Measurements from ENCODE around the gene MAPK4. TPM values are rescaled to one million over a fixed set of nuclear protein-coding genes. Genes with fewer than 3 reads are reported as not detected.
"Not testable (repeated sequence)": the region's sequence is repeated elsewhere in the genome, so short reads cannot be mapped to it uniquely, and the experiment has no call there.

MAPK4 gene
- polyA plus RNA-seq, 12 donors = 3.6 to 13.7 (median 8.6) TPM; not detected in 1

DNA sequence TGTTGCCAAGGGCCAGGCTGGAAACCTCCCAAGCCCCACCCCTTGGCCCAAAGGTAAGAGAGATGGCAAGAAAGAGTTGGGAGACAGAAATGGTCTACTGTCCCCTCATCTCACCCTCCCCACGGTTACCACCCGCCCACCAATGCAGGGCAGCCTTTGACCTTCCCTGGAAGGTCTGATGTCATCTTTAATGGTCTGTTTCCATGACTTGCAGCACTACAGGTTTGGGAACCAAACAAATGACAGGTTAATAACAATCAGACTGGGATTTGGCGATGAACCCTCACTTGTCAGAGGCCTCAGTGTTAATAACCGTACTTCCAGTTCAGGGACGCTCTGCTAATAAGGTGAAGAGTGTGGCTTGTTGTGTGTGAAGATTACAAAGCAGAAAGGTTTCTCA lies 189.5 kb downstream of the MAPK4 start:
- no peak for DNase-seq

DNA sequence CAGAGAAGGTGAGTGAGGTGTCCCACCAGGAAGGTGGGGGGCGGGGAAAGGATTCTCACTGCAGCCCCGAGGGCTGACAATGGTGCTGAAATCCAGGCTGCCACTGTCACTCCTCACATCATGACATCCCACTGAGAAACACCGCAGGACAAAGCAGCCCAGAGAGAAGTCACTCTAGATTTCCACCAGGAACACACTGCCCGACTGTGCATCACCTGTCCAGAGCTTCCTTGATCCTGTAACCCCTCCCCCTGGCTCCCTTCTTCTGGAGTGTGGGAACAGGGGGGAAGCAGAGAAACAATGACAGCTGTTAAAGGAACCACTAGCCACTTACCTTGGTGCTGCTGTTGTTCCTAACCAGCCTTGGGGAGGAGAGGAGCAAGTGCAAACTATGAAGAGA lies 190.1 kb downstream of the MAPK4 start:
- no peak for DNase-seq

DNA sequence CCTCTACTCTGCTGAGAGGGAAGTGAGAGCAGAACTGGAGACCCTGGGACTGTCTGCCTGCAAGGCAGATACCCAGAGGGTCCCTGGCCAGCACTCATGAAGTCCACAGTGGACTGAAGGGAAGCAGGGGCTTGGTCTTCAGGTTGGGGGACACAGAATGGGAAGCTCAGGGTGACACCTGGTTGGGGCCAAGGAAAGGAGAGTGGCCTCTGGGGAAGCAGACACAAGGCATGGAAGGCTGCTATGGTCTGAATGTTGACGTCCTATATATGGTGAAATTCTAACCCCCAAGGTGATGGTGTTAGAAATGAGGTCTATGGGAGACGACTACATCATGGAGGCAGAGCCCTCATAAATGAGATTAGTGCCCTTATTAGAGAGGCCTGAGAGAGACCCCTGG lies 190.7 kb downstream of the MAPK4 start:
- DNase-seq = no peak

DNA sequence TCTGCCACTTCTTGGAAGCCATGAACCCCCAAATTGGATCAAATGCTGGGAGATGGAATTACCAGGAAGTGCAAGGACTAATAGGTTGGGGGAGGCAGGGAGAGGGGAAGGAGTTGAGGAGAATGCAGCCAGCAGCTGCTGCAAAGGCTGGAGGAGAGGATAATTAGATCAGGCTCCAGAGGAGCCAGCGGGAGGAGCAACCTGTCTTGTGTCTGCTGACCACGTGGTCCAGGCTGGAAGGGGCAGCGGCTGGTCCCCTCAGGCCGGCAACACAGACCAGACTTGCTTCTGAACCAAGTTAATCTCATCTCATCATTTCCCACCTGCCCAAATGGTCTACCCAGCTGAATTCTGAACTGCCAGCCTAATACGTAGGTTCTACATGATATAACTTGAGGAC lies 191.6 kb downstream of the MAPK4 start:
- DNase-seq = no peak

DNA sequence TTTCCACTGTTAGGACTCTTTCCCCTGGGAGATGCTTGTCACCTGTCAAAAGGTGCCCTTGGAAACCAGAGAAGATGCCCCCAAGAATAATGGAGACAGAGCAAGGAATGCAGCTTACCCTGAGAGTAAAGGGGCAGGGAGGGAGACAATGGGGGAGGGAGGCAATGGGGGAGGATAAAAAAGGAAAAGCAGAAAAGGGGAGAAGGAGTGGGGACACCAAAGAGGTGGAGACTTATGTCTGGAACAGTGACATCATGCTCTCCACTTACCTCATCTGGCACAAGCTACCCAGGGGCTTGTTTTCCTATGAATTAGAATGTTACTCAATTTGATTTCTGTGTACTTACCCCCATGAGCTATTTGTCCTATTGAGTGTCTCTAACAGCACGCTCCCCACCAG lies 192.1 kb downstream of the MAPK4 start:
- DNase-seq = no peak

DNA sequence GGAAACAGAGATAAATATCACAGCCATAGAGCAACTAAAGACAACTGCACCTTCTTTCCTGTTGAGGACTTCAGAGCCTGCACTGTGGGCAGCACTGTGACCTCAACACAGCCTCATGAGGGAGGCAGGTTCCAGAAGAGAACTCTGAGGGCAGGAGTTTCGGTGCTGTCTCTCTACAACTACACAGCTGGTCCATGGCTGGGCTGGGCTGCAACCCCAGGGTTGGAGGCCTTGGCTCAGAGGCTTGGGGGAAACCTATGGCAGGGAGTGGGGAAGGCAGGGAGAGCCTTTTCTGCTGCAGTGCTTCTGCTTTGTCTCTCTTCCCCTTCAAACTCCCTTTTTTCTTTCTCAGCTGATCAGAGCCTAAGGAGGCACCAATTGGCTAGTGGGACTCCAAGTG lies 193.4 kb downstream of the MAPK4 start:
- DNase-seq = no peak

DNA sequence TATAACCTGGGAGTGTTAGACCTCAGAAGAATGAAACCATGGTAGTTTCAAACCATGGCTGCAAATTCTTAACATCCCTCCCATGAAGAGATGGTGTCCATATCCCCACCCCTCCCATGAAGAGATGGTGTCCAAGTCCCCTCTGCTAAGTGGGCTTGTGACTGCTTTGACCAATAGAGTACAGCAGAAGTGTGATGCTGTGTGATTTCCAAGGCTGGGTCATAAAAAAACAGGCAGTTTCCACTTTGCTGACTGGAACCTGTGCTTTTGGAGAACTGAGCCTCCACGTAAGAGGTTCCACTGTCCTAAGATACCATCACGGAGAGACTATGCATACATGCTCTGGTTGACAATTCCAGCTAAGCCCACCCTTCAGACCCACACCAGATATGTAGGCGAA lies 194.4 kb downstream of the MAPK4 start:
- DNase-seq = no peak

DNA sequence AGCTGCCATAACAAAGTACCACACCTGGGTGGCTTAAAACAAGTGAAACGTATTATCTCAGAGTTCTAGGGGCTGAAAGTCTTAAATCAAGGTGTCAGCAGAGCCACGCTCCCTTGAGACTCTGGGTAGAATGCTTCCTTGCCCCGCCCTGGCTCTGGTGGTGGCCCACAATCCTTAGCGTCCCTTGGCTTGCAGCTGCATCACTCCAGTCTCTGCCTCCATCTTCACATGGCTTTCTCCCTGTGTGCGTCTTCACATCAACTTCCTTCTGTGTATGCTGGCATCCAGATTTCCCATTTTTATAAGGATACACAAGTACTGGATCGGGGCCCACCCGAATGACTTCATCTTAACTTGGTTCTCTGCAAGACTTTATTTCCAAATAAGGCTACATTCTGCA lies 197.5 kb downstream of the MAPK4 start:
- no peak for DNase-seq

DNA sequence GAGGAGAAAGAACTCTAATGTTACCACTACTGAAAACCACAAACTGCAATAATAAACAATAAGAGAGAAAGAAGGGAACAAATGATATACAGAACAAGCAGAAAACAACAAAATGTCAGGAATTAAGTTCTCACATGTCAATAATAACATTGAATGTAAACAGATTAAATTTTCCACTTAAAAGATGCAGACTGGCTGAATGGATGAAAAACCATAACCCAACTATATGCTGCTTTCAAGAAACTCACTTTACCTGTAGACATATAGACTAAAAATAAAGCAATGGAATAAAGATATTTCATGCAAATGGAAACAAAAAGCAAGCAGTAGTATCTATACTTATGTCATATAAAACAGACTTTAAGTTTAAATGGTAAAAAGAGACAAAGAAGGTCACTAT lies 209.6 kb downstream of the MAPK4 start:
- no peak for DNase-seq

DNA sequence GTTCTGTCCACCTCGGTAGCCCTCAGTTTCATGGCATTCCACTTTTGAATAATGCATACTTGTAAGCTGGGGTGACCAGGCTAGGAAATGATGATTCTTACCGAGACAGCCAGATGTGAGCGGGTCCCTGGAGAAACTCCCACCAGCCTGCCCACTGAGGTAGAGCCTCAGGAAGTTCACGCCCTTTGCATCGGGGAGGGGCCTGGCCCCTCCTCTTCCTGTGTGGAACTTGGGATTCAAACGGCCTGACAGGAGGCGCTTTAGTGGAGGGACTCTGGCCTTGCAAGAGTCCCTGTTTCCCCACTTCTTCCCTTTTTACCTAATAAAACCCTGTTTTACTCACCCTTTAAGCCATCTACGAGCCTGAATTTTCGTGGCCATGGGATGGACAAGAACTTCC lies 215.3 kb downstream of the MAPK4 start:
- no peak for DNase-seq

DNA sequence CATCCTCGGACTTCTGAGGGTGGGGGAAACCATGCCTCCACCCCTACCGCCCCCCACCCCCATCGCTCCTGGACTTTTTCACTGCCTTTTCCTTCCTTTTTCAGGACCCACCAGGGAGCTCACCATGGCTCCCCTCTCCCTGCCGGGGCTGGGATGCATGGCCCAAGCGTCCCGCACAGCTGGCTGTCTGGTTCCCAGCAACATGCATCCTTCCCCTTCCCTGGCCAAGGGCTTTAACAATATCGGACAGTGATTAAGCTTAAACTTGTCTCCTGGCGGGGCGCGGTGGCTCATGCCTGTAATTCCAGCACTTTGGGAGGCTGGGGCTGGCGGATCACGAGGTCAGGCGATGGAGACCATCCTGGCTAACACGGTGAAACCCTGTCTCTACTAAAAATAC lies 215.8 kb downstream of the MAPK4 start:
- no peak for DNase-seq

DNA sequence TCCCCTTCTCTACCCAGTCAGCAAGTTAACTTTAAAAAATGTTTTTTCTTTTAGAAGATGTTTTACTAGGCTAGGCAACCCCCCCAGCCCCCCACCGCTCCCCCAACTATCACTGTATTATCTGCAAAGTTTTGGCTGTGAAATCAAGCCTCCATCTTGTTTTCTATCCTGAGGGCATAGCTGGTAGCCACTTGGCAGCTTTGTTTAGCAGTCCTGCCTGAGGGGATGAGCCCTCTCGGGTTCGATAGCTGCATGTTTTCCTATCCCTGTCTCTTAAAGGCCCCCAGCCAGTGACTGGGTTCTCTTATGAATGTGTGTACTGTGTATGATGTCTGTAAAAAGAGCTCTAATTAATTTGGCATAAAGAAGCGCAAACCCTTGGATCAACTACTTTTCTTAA lies 216.5 kb downstream of the MAPK4 start:
- no peak for DNase-seq

DNA sequence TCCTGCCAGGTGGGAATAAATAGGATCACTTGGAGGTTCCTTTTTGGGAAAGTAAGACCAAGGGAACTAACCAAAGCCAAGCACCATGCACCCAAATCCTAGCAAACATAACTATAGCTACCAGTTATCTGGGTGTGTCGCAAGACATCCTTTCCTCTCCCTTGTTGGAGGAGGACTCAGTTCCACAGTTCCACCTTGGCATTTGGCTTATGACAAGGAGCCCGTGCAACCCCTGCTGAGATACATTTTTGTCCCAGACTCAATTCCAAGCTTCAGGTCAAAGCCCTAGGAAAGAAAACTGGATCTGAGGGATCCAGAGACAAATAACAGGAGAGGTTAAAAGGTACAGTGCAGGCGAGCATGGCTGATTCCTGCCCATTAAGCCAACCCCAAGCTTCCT lies 219.1 kb downstream of the MAPK4 start:
- not testable (repeated sequence) for DNase-seq

Other genes with a start within 250 kb of the MAPK4 start
- gene SKA1, start 185.0 kb upstream of the MAPK4 start, polyA plus RNA-seq (ENCODE audit: insufficient read length in 12 of 12) = 1 to 10 TPM in 10 of 12 donors, not detected in 2; 2.2 to 8.4 (median 4.6) TPM

All from muscle of arm (tissue), 12 donors.